Natural killer cell (primary cell): ENCODE results near the gene CRKL. TPM values are rescaled to one million over a fixed set of nuclear protein-coding genes. Genes with fewer than 3 reads are reported as not detected.

Source experiments
- ATAC-seq, 3 donors: fragments of 150-1000 bp in 2 of 3; fragments of 200-7000 bp in 1 of 3; cut with Tn5 transposase; 1 replicate in 1 of 3; 2 replicates in 2 of 3; pipeline ENCODE4 v1.10.0; 2021; ENCODE audit warnings: mild to moderate bottlenecking in 2 of 3, moderate library complexity in 2 of 3
- DNase-seq, 2 donors: peaks; one replicate each; pipeline versions ENCODE4 v3.0.0 to v3.0.0-alpha.2; 2013 to 2021; ENCODE audit warnings: mixed read lengths in 1 of 2
- H3K27ac ChIP-seq: one replicate; pipeline ENCODE4 v1.5.1; 2013; ENCODE audit warnings: mild to moderate bottlenecking, low read length
- H3K27me3 ChIP-seq: one replicate; pipeline ENCODE4 v1.6.1; 2013; ENCODE audit warnings: low read length; ENCODE audit not compliant: control insufficient read depth, insufficient read depth
- H3K36me3 ChIP-seq: one replicate; pipeline ENCODE4 v1.6.1; 2013; ENCODE audit warnings: low read length; ENCODE audit not compliant: control insufficient read depth, insufficient read depth
- H3K4me1 ChIP-seq: one replicate; pipeline ENCODE4 v1.6.1; 2013; ENCODE audit warnings: low read length; ENCODE audit not compliant: control insufficient read depth, insufficient read depth
- H3K4me3 ChIP-seq: one replicate; pipeline ENCODE4 v1.5.1; 2013; ENCODE audit warnings: low read length
- H3K9me3 ChIP-seq: one replicate; pipeline ENCODE4 v1.6.1; 2013; ENCODE audit warnings: low read length; ENCODE audit not compliant: control insufficient read depth, insufficient read depth
- H3K27ac Mint-ChIP-seq, 2 donors: one replicate each; pipeline ENCODE4 v1.8.0; 2022; ENCODE audit warnings: mild to moderate bottlenecking in 2 of 2, mixed read lengths in 2 of 2, moderate library complexity in 1 of 2
- H3K27me3 Mint-ChIP-seq, 2 donors: one replicate each; pipeline ENCODE4 v1.8.0; 2022; ENCODE audit warnings: low read depth in 2 of 2, mixed read lengths in 2 of 2
- H3K36me3 Mint-ChIP-seq: one replicate; pipeline ENCODE4 v1.8.0; 2022; ENCODE audit warnings: mixed read lengths
- H3K4me1 Mint-ChIP-seq, 2 donors: one replicate each; pipeline ENCODE4 v1.8.0; 2022; ENCODE audit warnings: mixed read lengths in 2 of 2
- H3K4me3 Mint-ChIP-seq: one replicate; pipeline ENCODE4 v1.8.0; 2022; ENCODE audit warnings: mild to moderate bottlenecking, moderate library complexity, mixed read lengths
- H3K9me3 Mint-ChIP-seq, 2 donors: one replicate each; pipeline ENCODE4 v1.8.0; 2022; ENCODE audit warnings: mixed read lengths in 2 of 2
- WGBS: methylation state at CpG from one replicate; pipeline ENCODE4 v1.1.7; 2013; ENCODE audit warnings: missing lambda C conversion rate; ENCODE audit not compliant: insufficient coverage; 5-methylcytosine and 5-hydroxymethylcytosine counted together
- intact Hi-C: fragments of 100-400 bp; cut with micrococcal nuclease; formaldehyde crosslinking; loops from one replicate; pipeline ENCODE4 v1.14.2; 2022
- total RNA-seq, 4 donors: library from RNA; stranded (reverse); fragments of 120-200 nt in 1 of 4; gene quantifications; one replicate each; pipeline versions ENCODE4 v1.2.3 to v1.2.4, GENCODE V29; 2013 to 2022
- TF ChIP-seq, protein P1 (sequence below): fragments of 200-600 bp; IDR thresholded peaks from one replicate; pipeline ENCODE4 v1.8.0; 2022; ENCODE audit warnings: antibody characterized with exemption

CRKL gene
- total RNA-seq, 3 donors from 2014 or later (not counting 1 experiment from before 2014, with no cell fraction given) = 50.7 to 71.2 (median 67.4) TPM

- ATAC-seq (no peak), DNase-seq (no peak)
- Mint-ChIP-seq H3K36me3 (no peaks in the 10 kb centered on the region), H3K4me3 (peak overlapping the region; percentile 98), H3K9me3 (no peaks in the 10 kb centered on the region), H3K4me1 (peaks cover 58% of the 10 kb centered on the region in 2 donors), H3K27me3 (no peaks in the 10 kb centered on the region), H3K27ac (peak overlapping the region; percentile 95 to 98)
- no peak overlapping the region for H3K27ac ChIP-seq
- TF ChIP-seq, protein P1, sequence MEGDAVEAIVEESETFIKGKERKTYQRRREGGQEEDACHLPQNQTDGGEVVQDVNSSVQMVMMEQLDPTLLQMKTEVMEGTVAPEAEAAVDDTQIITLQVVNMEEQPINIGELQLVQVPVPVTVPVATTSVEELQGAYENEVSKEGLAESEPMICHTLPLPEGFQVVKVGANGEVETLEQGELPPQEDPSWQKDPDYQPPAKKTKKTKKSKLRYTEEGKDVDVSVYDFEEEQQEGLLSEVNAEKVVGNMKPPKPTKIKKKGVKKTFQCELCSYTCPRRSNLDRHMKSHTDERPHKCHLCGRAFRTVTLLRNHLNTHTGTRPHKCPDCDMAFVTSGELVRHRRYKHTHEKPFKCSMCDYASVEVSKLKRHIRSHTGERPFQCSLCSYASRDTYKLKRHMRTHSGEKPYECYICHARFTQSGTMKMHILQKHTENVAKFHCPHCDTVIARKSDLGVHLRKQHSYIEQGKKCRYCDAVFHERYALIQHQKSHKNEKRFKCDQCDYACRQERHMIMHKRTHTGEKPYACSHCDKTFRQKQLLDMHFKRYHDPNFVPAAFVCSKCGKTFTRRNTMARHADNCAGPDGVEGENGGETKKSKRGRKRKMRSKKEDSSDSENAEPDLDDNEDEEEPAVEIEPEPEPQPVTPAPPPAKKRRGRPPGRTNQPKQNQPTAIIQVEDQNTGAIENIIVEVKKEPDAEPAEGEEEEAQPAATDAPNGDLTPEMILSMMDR = no peak
- intact Hi-C loops = loop anchor here (5.0 kb wide), 2 partner anchors 44 to 94 kb away; no protein-coding TSS in a partner anchor
- under 1% methylated on average over 13 of the region's 19 CpGs for WGBS
- H3K36me3 ChIP-seq = no peaks in the 10 kb centered on the region
- H3K4me1 ChIP-seq = peaks cover 36% of the 10 kb centered on the region
- no peaks in the 10 kb centered on the region for H3K9me3 ChIP-seq
- H3K27me3 ChIP-seq = no peaks in the 10 kb centered on the region
- H3K4me3 ChIP-seq = peak overlapping the region; percentile 97
Measured at GRCh38 chr22:20918663-20919218, 1.5 kb downstream of the CRKL start.

GRCh38 chr22:20919718-20920117 lies 2.5 kb downstream of the CRKL start:
- no peak overlapping the region for H3K27ac ChIP-seq
- 33% methylated on average over 1 of the region's 4 CpGs for WGBS
- peaks cover 37% of the 10 kb centered on the region for H3K4me1 ChIP-seq
- no peaks in the 10 kb centered on the region for H3K9me3 Mint-ChIP-seq
- no peaks in the 10 kb centered on the region for H3K27me3 Mint-ChIP-seq
- H3K4me1 Mint-ChIP-seq = peaks cover 62 to 63% of the 10 kb centered on the region in 2 donors
- no peaks in the 10 kb centered on the region for H3K36me3 Mint-ChIP-seq
- no peaks in the 10 kb centered on the region for H3K27me3 ChIP-seq
- peak overlapping the region; percentile 95 to 98 for H3K27ac Mint-ChIP-seq
- peak overlapping the region; percentile 10 for H3K4me3 ChIP-seq
- no peak for DNase-seq
- no peaks in the 10 kb centered on the region for H3K9me3 ChIP-seq
- no peaks in the 10 kb centered on the region for H3K36me3 ChIP-seq
- intact Hi-C loops = loop anchor here (5.0 kb wide), 2 partner anchors 43 to 93 kb away; no protein-coding TSS in a partner anchor
- TF ChIP-seq, protein P1 = no peak
- ATAC-seq = no peak
- H3K4me3 Mint-ChIP-seq = peak overlapping the region; percentile 98

GRCh38 chr22:20920881-20921203 lies 3.6 kb downstream of the CRKL start:
- H3K27ac Mint-ChIP-seq = peak overlapping the region; percentile 95 to 98
- H3K4me3 Mint-ChIP-seq = peak overlapping the region; percentile 98
- no peaks in the 10 kb centered on the region for H3K36me3 ChIP-seq
- no peaks in the 10 kb centered on the region for H3K27me3 ChIP-seq
- no peak overlapping the region for H3K4me3 ChIP-seq
- H3K27ac ChIP-seq = no peak overlapping the region
- ATAC-seq (no peak), DNase-seq (no peak)
- no peaks in the 10 kb centered on the region for H3K27me3 Mint-ChIP-seq
- H3K4me1 ChIP-seq = peaks cover 42% of the 10 kb centered on the region
- H3K9me3 ChIP-seq = no peaks in the 10 kb centered on the region
- TF ChIP-seq, protein P1 = no peak
- H3K9me3 Mint-ChIP-seq = no peaks in the 10 kb centered on the region
- intact Hi-C loops = no loop called here
- H3K36me3 Mint-ChIP-seq = no peaks in the 10 kb centered on the region
- peaks cover 71 to 74% of the 10 kb centered on the region in 2 donors for H3K4me1 Mint-ChIP-seq
- 64% methylated on average over 3 of the region's 3 CpGs for WGBS
